Measurements from ENCODE around the gene MTHFD1.
"Not testable (repeated sequence)": the region's sequence is repeated elsewhere in the genome, so short reads cannot be mapped to it uniquely, and the experiment has no call there.

The MTHFD1 gene

DNA sequence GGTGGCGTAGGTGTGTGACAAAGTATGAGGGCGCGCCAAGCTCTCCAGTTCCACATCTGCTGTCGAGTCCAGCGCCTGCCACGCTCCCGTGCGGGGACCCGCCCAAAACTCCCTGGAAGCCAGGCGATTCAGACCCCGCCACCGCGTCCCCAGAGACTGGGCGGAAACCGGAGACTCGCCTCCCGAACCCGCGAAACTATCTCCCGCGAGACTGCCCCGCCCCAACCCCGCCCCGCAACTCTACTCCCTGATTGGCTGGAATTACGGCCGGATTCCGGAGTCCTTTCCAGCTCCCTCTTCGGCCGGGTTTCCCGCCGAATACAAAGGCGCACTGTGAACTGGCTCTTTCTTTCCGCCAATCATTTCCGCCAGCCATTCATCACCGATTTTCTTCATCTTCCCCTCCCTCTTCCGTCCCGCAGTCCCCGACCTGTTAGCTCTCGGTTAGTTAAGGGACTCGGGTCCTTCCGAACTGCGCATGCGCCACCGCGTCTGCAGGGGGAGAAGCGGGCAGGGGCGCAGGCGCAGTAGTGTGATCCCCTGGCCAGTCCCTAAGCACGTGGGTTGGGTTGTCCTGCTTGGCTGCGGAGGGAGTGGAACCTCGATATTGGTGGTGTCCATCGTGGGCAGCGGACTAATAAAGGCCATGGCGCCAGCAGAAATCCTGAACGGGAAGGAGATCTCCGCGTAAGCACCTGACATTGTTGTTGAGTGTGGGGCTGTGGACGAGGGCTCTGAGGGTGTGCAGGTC lies at the start of gene MTHFD1:
MTHFD1 (plus strand) TSS at position 572 of the 751 bp plus-strand sequence; CDS start at position 647, 75 bp downstream.
- DNase-seq, result peak; percentile 98

DNA sequence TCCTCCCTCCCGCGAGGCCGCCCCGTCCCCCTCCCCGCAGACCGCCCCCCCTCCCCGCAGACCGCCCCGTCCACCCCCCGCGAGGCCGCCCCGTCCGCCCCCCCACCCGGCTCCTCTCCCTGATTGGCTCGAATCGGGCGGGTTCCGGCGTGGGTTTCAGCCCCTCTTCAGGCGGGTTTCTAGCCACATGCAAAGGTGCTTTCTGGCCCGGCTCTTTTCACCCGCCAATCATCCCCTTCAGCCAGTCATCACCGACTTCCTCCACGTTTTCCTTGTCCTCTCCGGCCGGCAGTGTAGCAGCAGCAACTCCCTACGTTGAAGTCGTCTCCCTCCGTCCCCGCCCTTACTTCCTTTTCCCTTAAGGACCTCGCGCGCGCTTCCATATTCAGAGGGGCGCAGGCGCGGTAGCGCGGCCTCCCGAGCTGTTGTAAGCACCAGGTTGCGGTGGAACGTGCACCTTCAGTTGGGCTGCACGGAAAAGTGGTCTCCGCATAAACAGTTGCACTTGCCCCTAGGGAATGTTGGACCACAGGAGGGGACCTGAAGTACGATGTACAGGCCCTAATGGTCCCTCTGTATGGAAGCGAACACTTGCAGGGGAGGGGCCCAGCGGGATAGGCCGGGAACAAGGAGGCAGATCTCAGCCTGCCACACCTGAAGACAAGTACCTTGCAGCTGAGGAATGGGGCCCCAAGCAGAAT lies 49.4 kb upstream of the MTHFD1 start:
- DNase-seq, result peak; percentile 98

DNA sequence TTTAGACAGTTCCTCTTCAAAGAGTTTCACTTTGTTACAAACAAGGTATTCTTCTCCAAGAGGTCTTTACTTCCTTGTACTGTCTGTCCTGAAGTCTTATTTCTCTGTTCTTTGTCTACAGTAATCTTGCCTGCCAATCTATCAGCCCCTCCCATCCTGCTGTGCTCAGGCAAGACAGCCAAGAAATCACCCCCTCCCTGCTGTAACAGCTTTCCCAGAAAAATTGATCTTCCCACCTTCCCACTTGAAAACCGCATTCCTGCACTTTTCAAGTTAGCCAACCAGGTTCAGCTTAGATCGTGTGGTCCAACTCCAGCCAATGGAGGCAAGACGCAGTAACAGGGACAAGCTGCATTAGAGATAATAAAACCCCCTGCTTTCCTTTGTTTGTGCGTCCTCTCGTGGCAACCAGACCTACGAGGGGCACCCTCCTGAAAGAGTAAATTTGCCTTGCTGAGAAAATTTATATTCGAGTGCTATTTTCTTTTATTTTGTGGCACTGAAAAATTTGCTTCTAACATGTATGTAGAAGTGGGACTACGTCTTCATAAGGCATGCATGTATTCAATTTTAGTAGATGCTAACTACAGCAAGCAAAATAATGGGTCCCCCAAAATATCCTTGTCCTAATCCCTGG lies 47.5 kb upstream of the MTHFD1 start:
- DNase-seq, result no peak

DNA sequence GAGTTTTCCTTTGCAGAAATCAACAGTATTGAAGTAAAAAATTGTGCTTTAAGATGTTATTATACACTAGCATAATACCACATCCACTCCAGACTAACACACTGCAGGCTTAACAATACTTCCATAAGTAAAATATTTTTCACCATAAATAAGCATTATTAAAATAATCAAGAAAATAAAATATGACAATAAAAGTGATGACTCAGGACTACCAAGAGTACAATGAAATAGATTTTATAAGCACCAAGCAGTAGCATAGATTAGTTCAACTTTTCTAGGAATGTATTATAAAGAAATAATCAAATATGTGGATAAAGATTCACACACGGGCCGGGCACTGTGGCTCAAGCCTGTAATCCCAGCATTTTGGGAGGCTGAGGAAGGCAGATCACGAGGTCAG lies 40.4 kb upstream of the MTHFD1 start:
- DNase-seq, result no peak

DNA sequence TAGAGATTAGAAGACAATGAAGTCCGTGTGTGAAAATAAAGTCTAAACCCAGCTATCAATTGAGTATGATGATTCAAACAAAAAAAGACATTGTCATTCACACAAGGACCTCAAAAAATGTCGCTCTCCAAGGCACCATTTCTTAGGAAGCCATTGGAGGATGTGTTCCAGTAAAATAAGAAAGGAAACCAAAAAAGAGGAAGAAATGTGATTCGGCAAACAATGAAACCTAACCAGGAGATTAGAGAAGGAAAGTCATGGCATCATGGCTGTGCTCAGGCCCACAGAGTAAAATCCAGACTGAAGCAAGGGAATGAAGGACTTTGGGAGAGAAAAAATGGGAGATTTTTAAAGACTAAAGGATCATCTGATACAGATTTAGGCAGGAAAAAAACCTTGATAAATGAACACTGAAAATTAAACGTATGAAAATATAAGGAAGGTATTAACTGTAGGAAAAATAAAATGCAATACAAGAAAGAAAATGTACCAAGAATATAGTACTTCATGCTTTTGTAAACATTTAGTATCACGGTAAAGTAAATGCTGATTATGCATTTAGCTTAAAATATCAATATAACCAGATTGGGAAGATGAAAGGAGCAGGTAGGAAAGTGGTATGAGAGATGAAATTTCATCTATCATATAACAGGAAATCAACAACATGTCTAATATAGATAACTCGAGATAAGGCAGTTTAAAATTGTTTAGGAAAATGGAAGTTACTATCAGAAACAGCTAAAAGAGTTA lies 38.2 kb upstream of the MTHFD1 start:
- DNase-seq, result no peak

DNA sequence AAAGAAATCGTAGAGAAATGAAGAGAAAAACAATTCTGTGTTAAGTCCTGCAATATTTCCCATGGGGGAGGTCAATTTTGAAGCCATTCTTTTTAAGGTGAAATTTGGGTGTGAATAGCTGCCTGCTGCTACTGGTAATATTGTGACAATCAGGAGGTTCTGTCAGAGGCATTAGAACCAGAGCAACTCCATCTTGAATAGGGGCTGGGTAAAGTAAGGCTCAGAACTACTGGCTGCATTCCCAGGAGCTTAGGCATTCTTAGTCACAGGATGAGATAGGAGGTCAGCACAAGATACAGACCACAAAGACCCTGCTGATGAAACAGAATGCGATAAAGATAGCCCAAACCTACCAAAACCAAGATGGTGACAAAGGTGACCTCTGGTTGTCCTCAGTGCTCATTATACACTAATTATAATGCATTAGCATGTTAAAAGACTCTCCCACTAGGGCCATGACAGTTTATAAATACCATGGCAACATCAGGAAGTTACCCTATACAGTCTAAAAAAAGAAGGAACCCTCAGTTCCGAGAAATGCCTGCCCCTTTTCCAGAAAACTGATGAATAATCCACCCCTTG lies 24.8 kb upstream of the MTHFD1 start:
- DNase-seq, result no peak

DNA sequence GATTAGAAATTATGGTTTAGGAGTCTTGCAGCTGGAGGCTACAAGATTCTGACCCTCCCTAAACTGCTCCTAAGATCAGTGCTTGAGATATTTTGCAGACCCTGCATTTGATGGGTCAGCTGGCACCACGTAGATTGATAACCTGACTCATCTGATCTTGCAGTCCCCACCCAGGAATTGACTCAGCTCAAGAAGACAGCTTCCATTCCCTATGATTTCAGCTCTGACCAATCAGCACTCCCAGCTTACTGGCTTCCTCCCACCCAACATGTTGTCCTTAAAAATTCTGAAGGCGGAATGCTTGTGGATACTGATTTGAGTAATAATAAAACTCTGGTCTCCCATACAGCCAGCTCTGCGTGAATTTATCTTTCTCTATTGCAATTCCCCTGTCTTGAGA lies 23.2 kb upstream of the MTHFD1 start:
- no peak for DNase-seq

DNA sequence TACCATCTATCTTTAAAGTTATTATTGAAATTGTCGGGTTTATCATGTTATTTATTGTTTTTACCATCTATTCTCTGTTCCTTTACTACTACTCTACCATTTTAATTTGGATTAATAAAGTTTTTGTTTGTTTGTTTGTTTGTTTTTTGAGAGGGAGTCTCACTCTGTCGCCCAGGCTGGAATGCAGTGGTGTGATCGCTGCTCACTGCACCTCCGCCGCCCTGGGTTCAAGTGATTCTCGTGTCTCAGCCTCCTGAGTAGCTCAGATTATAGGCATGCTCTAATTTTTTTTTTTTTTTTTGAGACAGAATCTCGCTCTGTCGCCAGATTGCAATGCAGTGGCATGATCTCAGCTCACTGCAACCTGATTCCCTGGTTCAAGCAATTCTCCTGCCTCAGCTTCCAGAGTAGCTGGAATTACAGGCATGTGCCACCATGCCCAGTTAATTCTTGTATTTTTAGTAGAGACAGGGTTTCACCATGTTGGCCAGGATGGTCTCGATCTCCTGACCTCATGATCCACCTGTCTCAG lies 22.7 kb upstream of the MTHFD1 start:
- not testable (repeated sequence) for DNase-seq

DNA sequence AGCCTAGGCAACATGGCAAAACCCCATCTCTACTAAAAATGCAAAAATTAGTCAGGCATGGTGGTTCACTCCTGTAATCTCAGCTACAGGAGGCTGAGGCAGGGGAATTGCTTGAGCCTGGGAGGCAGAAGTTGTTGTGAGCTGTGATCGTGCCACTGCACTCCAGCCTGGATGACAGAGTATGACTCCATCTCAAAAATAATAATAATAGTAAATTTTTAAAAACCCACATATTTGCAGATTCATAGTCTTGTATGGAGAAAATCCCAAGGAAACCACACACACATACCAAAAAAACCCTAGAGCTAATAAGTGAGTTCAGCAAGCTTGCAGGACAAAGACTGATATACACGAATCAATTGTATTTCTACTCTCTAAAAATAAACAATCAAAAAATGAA lies 19.0 kb upstream of the MTHFD1 start:
- no peak for DNase-seq

DNA sequence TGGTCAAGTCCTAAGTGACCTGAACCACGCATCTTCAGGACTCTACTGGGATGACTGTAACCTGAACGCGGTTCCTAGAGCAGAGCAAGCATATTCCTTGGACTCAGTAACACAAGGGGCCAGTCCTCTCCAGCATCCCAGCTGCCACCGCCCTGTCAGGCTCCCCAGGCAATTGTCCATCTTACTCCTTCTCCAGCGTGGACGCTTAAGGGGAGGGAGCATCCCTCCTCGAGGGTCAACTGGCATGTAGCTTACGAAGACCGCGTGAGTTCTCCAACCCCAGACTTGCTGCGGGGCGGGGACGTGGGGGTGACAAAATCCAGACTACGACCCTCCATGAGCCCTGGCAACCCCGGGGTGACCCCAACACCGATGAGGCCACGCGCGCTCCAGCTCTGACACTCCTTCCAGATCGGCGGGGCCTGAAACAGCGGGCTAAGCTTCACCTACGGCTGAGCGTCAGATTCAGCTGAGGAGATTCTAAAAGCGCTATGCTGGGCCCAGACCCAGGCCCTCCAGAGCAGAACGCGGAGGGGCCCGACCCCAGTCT lies 846 bp upstream of the MTHFD1 start:
- DNase-seq, result peak; percentile 53

DNA sequence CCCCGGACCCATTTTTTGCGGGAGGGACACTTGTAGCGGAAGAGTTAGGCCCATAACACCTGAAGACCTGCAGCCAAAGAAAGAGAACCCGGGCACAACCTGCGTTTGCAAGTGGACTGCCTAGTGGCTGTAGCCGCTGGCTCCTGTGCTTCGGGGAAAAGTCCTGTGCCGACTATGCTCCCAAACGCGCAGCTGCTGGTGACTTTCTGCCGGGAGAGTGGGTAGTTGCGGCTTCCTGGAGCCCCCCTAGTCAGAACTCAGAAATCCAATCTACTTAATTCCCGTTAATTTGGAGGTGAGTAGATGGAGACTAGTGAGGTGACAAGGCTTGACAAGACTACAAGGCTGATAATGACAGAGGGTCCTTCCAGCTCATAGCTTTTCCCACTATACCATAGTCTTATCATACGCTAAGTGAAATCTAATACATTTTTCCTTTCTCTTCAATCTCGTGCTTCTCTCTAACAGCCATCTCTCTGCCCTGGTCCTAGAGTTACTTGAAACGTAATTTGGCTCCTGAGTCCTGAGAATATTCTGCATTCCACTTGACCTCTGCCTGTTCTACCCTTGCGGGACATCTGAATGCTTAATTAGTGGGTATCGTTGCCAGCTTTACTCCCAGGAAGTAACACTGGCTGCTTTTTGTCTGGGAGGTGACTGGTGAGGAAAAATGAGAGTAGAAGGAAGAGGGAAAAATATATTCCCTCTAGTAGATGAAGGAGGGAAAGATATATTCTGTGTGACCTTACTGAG lies 556 bp downstream of the MTHFD1 start:
- DNase-seq, result peak; percentile 81

DNA sequence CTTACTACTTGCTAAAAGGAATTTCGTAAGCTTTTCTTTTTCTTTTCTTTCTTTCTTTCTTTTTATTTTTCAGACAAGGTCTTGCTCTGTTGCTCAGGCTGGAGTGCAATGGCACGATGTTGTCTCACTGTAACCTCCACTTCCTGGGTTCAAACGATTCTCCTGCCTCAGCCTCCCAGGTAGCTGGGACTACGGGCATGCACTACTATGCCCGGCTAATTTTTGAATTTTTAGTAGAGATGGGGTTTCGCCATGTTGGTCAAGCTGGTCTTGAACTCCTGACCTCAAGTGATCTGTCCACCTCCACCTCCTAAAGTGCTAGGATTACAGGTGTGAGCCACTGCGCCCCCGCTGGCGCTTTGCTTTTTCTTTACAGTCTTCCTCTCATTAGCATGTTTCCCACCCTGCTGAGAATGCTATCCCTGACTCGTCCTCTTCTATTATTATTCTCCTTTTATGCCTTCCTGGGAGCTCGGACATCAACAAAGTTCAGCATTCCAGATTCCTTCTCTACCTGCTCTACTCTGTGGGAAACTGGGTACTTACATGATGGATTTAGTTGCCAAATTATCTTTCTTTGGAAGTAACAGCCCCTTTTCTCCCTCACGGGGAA lies 3.1 kb downstream of the MTHFD1 start:
- DNase-seq, result no peak

DNA sequence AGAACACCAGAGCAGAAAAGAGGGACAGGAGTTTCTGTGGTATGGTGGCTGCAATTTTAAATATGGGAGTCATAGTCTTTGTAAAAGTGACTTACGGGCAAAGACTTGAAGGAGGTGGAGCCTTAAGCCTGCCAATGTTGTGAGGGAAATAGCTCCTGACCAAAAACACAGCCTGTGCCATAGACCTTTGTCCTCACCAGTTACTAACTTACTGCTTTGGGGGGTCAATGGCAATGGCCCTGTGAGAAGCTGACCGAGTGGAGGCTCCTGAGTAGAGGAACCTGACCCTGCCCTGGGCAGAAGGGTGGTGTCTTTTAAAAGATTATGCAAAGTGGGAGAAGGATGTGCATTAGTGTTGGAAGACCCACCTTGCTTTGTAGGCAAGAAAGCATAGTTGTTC lies 3.8 kb downstream of the MTHFD1 start:
- no peak for DNase-seq

DNA sequence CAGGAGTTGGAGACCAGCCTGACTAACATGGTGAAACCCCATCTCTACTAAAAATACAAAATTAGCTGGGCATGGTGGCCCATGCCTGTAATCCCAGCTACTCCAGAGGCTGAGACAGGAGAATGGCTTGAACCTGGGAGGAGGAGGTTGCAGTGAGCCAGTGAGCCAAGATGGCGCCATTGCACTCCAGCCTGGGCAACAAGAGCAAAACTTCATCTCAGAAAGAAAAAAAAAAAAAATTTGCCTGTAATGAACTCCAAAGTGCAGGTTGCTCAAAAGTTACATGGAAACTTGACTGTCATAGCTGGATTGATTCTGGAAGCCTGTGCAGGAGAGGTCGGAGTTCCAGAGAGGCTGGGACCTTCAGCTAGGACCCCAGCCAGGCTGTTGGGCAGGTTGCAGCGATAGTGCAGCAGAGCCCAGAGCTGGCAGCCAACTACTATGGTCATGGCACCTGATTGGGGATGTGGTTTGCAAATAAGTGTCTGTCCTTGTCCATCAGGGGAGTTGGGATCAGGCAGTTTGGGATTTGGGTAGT lies 5.1 kb downstream of the MTHFD1 start:
- DNase-seq, result not testable (repeated sequence)

DNA sequence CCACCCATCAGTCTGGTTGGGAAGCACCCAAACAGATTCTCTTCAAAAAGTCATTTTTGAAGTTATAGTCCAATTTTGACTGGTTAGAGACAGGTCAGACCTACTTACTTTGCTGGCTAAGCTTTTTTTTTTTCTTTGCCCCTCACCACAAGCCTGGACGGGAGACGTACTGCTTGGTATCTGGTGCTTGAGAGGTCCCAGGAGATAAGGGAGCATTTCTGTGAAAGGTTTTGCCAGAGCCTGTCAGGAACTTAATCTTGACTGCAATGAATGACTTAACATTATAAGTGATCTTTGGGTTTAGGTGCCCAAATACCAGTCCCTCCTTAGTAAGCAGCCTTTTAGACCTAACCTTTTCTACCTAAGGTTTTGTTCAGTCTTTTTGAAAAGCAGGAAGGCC lies 6.3 kb downstream of the MTHFD1 start:
- DNase-seq, result no peak

DNA sequence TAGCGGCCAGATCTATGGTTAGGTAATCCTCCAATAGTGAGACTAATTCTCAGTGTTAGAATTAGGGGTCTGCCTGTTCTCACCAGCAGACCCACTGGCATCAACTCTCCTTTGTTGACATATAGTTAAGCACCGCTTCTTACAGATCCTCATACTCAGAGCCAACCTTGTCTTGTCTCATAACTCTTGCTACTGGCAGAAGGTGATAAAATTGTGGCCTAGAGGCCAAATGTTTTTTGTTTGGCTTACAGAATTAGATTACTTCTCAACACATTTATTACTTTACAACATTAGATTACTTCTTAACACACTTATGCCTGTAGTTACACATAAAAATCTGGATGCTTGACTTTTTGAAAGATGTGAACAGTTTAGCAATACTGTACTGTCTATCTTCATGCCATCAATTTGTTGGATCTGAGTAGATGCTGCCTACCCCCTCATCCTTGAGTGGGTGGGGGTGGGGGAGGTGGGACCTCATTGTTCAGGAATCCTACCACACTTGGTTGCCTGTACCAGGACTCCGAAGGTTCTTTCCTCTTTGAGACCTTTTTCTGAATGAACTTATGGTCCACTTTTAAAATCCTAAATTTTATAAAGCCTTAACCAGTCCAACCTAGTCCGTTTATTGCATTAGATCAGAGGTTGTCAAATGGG lies 7.0 kb downstream of the MTHFD1 start:
- no peak for DNase-seq

DNA sequence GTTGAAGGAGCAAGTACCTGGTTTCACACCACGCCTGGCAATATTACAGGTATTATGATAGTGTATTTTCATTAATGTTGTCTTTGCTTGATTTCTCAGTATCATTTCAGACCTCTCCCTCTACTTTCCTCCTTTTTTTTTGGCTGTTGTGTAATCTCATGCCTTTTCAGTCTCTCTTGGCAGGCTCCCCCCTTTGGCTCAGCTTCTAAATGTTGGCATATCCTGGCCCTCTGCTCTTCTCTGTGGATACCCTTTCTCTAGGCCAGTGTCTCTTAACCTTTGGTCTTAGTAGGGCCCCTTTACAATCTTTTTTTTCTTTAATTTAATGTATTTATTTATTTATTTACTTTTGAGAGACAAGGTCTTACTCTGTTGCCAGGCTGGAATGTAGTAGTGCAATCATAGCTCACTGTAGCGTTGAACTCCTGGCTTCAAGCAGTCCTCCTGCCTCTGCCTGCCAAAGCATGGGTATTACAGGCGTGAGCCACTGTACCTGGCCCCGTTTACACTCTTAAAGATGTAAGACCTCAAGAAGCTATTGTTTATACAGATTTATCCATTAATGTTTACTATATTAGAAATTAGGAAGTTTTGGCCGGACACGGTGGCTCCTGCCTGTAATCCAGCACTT lies 12.8 kb downstream of the MTHFD1 start:
- DNase-seq, result no peak

DNA sequence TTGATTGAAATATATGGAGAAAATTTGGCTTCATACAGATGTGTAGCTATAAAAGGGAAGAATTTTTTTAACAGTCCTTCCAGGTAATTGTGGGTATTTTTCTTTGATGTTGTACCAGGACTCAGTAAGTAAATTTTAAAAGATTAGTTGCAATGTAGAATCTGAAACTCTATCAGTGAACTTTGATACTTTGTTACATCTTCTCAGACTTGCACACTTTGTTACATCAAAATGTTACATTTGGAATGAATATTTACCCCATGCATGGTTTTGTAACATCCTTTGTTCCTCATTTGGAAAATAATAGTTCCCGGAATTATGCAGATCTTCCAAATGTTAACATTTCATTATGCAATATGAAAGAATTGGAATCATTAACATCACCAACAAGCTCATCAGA lies 13.8 kb downstream of the MTHFD1 start:
- no peak for DNase-seq

DNA sequence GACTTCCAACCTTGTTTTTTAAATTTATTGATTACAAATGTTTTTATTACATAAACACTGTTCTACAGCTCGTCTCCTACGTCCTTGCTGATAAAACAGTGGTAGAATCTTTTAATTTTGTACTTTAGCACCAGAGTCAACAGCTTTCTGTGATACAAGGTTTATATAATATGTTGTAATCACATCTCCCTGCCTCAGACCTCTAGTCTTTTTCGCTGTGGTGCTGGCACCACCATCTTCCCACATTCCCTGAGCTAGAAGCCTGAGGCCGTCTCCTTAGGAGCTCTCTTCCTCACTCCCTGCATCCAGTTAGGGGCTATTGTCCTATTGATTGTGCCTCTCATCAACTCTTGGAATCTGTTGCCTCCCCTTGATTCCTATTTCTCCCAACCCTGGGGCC lies 17.1 kb downstream of the MTHFD1 start:
- DNase-seq, result no peak

DNA sequence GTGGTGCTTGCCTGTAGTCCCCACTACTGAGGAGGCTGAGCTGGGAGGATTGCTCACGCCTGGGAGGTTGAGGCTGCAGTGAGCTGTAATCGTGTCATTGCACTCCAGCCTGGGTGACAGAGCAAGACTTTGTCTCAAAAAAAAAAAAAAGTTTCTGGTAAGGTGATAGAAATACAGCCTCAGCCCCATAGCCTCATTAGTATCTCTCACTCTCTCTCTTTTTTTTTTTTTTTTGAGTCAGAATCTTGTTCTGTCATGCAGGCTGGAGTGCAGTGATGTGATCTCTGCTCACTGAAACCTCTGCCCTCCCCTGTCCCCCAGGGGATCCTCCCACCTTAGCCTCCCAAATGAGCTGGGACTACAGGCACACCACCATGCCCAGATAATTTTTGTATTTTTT lies 19.2 kb downstream of the MTHFD1 start:
- no peak for DNase-seq

All from NCI-H510A treated with DMSO at 0.1 percent for 48 hours (cell line).